Suprapubic skin (tissue), 4 donors: ENCODE measurements around the gene ZP4.

ENCODE experiments used
- CTCF ChIP-seq, 2 donors: fragments of 200-600 bp in 1 of 2; fragments of 450-650 bp in 1 of 2; sonication (generic) in 1 of 2; IDR thresholded peaks; one replicate each; pipeline ENCODE4 v1.5.1; 2016 to 2019; ENCODE audit warnings: antibody characterized with exemption in 2 of 2, mild to moderate bottlenecking in 1 of 2, moderate library complexity in 1 of 2
- EP300 ChIP-seq: sonication (generic); formaldehyde crosslinking; IDR thresholded peaks from one replicate; pipeline ENCODE4 v1.6.1; 2017; ENCODE audit warnings: antibody characterized with exemption
- POLR2A ChIP-seq, 2 donors: fragments of 450-650 bp; IDR thresholded peaks; one replicate each; pipeline ENCODE4 v1.6.1; 2017; ENCODE audit warnings: antibody characterized with exemption in 2 of 2, mild to moderate bottlenecking in 2 of 2, moderate library complexity in 2 of 2
- POLR2AphosphoS5 ChIP-seq, 3 donors: sonication (generic); formaldehyde crosslinking; IDR thresholded peaks; one replicate each; pipeline ENCODE4 v1.6.1; 2017; ENCODE audit warnings: antibody characterized with exemption in 3 of 3

GRCh38 chr1:237852342-237852741 is 38.4 kb downstream of the ZP4 start:
- no peak for TF ChIP-seq CTCF (IDR thresholded peaks at IDR 0.05)
- TF ChIP-seq POLR2A (IDR thresholded peaks at IDR 0.05), result no peak
- TF ChIP-seq POLR2AphosphoS5 (IDR thresholded peaks at IDR 0.05), result no peak
- TF ChIP-seq EP300, result no peak
